ENCODE measurements around the gene TRIM44.

DNA sequence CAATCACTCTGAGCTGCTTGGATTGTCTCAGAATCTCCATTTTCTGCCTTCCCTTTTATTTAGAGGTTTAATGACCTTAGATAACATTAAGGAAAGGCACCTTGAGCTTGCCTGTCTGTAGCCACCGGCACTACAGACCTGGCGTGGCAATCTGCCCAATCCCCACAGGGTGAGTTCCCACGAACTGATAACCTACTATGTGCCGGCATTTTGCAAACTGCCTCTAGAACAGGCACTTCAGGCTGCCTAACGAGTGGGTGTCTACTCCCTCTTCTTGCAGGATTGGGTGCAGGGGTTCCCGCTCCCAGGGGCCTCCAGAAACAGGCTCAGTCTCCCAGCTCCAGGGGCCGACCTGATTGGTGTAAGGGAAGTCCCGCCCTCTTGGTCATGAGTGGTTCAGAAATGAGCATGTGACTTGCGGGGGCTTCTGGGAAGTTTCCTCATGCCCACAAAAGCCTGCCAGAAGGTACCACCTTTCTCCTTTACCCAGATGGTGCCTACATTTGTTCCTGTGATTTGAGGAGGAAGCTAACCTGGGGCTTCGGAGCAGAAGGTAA is 161.2 kb downstream of the TRIM44 start:
- TF ChIP-seq POLR2A (IDR thresholded peaks at IDR 0.05; ENCODE audit: low read depth, low read length) = no peak
- TF ChIP-seq POLR2AphosphoS5 (IDR thresholded peaks at IDR 0.05; ENCODE audit: low read depth, low read length) = no peak
- no peak for TF ChIP-seq TAF1 (IDR thresholded peaks at IDR 0.05; ENCODE audit: low read depth, low read length)
- TF ChIP-seq SPI1 (IDR thresholded peaks at IDR 0.05; ENCODE audit: low read depth, low read length) = no peak
- TF ChIP-seq POU2F2 (IDR thresholded peaks at IDR 0.05; ENCODE audit: low read depth, low read length) = no peak

Data from GM12891 (cell line).